Memory B cell (primary cell): ENCODE data around the gene OR9G4.

ENCODE experiments used
- ATAC-seq: fragments of 150-1000 bp; cut with Tn5 transposase; 2 replicates; pipeline ENCODE4 v1.10.0; 2021; ENCODE audit warnings: low read depth, mild to moderate bottlenecking, moderate library complexity
- DNase-seq, 2 donors: peaks; one replicate each; pipeline ENCODE4 v3.0.0; 2022; ENCODE audit warnings: low spot score in 2 of 2
- H3K27ac Mint-ChIP-seq: one replicate; pipeline ENCODE4 v1.8.0; 2022; ENCODE audit warnings: mild to moderate bottlenecking, moderate library complexity, mixed read lengths
- H3K27me3 Mint-ChIP-seq: one replicate; pipeline ENCODE4 v1.8.0; 2022; ENCODE audit warnings: mixed read lengths
- H3K36me3 Mint-ChIP-seq: one replicate; pipeline ENCODE4 v1.8.0; 2022; ENCODE audit warnings: mild to moderate bottlenecking, mixed read lengths
- H3K4me1 Mint-ChIP-seq: one replicate; pipeline ENCODE4 v1.8.0; 2022; ENCODE audit warnings: mixed read lengths
- H3K4me3 Mint-ChIP-seq: one replicate; pipeline ENCODE4 v1.8.0; 2022; ENCODE audit warnings: mild to moderate bottlenecking, moderate library complexity, mixed read lengths
- H3K9me3 Mint-ChIP-seq: one replicate; pipeline ENCODE4 v1.8.0; 2022; ENCODE audit warnings: mixed read lengths

The OR9G4 gene

DNA sequence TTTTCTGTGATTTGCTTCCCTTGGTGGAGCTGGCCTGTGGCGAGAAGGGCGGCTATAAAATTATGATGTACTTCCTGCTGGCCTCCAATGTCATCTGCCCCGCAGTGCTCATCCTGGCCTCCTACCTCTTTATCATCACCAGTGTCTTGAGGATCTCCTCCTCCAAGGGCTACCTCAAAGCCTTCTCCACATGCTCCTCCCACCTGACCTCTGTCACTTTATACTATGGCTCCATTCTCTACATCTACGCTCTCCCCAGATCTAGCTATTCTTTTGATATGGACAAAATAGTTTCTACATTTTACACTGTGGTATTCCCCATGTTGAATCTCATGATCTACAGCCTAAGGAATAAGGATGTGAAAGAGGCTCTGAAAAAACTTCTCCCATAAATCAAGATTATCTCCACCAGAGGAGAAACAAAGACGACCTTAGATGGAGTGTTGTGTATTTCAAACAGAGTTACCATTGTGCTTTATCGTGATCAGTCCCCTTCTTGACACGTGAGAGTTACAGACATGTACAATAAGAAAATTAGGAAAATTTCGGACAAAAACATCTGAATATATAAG lies 47.5 kb downstream of the OR9G4 start:
- DNase-seq = no peak
- H3K4me1 Mint-ChIP-seq = no peaks in the 10 kb centered on the region
- no peak for ATAC-seq
- no peak overlapping the region for H3K4me3 Mint-ChIP-seq
- no peaks in the 10 kb centered on the region for H3K27me3 Mint-ChIP-seq
- no peak overlapping the region for H3K27ac Mint-ChIP-seq
- peaks cover 9% of the 10 kb centered on the region for H3K9me3 Mint-ChIP-seq
- no peaks in the 10 kb centered on the region for H3K36me3 Mint-ChIP-seq

DNA sequence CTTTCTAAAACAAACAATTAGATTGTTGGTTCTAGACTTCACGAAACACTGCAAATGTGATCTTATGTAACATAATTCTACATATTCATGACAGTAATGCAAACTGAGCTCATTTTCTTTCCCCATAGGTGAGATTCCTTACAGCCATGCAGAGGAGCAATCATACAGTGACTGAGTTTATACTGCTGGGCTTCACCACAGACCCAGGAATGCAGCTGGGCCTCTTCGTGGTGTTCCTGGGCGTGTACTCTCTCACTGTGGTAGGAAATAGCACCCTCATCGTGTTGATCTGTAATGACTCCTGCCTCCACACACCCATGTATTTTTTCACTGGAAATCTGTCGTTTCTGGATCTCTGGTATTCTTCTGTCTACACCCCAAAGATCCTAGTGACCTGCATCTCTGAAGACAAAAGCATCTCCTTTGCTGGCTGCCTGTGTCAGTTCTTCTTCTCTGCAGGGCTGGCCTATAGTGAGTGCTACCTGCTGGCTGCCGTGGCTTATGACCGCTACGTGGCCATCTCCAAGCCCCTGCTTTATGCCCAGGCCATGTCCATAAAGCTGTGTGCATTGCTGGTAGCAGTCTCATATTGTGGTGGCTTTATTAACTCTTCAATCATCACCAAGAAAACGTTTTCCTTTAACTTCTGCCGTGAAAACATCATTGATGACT lies 48.1 kb downstream of the OR9G4 start:
- no peaks in the 10 kb centered on the region for H3K27me3 Mint-ChIP-seq
- no peak for DNase-seq
- no peak overlapping the region for H3K27ac Mint-ChIP-seq
- H3K36me3 Mint-ChIP-seq = no peaks in the 10 kb centered on the region
- H3K9me3 Mint-ChIP-seq = peaks cover 9% of the 10 kb centered on the region
- H3K4me1 Mint-ChIP-seq = no peaks in the 10 kb centered on the region
- H3K4me3 Mint-ChIP-seq = no peak overlapping the region
- ATAC-seq = no peak

DNA sequence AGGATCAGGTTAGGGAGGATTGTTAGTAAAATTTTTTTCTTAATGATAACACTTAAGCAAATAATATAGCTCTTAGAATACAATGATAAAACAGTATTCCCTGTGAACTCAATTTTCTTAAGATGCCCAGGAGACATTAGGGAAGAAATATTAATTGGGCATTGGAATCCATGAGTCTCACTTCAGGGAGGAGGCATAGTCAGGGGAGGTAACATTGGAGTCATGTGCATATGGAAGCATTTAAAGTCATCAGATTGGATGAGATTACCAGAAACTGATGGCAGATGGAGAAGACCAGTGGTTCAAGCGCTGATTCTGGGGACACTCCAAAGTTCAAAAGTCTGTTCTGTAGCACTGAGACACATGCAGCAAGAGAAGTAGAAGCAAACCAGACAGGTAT lies 49.7 kb downstream of the OR9G4 start, which contains the start of gene OR9G1:
TSS of gene OR9G1 (plus strand) at position 301 of the 400 bp plus-strand sequence. CDS start 1,293 bp downstream, outside the sequence.
- Mint-ChIP-seq H3K4me1 (no peaks in the 10 kb centered on the region), H3K4me3 (no peak within 1 kb of the TSS), H3K9me3 (peaks cover 9% of the 10 kb centered on the region), H3K27ac (no peak within 1 kb of the TSS), H3K36me3 (no peaks in the 10 kb centered on the region), H3K27me3 (no peaks in the 10 kb centered on the region)
- ATAC-seq (no peak), DNase-seq (no peak)

DNA sequence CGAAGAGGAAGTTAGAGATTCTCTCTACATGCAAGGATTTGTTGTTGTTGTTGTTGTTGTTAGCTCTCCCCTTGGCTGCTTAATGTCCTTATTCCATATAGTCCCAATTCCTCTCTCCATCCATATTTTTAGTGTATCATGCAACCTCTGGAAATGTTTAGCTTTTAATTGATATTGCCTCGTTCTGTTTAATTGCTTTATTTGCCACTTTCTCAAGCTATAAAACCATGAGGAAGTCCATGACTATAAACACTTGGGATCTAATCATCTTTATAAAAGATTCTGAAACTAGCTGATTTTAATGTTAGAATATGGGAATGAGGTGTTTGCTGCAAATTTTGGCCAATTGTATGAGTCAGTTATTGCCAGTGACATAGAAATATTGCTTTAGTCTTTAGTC lies 55.1 kb downstream of the OR9G4 start:
- no peak overlapping the region for H3K4me3 Mint-ChIP-seq
- H3K4me1 Mint-ChIP-seq = no peaks in the 10 kb centered on the region
- no peak overlapping the region for H3K27ac Mint-ChIP-seq
- H3K9me3 Mint-ChIP-seq = peaks cover 4% of the 10 kb centered on the region
- no peaks in the 10 kb centered on the region for H3K36me3 Mint-ChIP-seq
- no peaks in the 10 kb centered on the region for H3K27me3 Mint-ChIP-seq
- DNase-seq (no peak), ATAC-seq (no peak)
